Keratinocyte (primary cell): Measurements from ENCODE around the gene BANP.

Source experiments
- CTCF ChIP-seq, 3 experiments: IDR thresholded peaks in 1 of 3; conservative IDR thresholded peaks in 1 of 3; optimal IDR thresholded peaks in 1 of 3; 2 replicates in 2 of 3; 3 replicates in 1 of 3; pipeline versions ENCODE3 to v1.5.1; 2011; ENCODE audit warnings: low read length in 3 of 3, mild to moderate bottlenecking in 3 of 3, moderate library complexity in 2 of 3, control low read depth in 1 of 3, inconsistent platforms in 1 of 3; ENCODE audit not compliant: insufficient read depth in 2 of 3; ENCODE audit errors: extremely low read depth in 1 of 3
- EZH2 ChIP-seq: IDR thresholded peaks from one replicate; pipeline ENCODE4 v1.6.1; 2012; ENCODE audit warnings: inconsistent platforms, mild to moderate bottlenecking, low read length, moderate library complexity

DNA sequence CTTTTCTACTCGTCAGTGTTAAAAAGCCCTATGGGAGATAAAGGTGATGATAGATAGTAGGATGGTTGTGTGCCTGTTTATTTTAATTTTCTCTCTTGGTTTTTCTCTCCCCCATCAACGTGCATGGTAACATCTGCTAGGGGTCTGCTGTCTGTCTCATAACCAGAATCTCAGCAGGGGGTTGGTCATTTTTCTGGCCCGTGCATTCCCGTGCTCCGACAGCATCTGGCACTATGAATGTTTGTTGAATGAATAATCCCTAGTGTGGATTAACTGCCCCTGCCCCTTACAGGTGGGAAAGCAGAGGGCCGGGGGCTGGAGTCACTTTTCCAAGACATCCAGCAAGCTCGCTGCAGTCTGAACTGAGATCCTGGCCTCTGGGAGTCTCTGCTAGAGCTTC lies 21.2 kb upstream of the BANP start:
- TF ChIP-seq CTCF (optimal IDR thresholded peaks at IDR 0.05 in 1 of 3, IDR thresholded peaks at IDR 0.05 in 1 of 3, conservative IDR thresholded peaks at IDR 0.05 in 1 of 3; ENCODE audit: extremely low read depth in 1 of 3, insufficient read depth in 2 of 3, low read length in 3 of 3) (no peak), EZH2 (no peak)
